ENCODE results near the gene AGPAT1.
"Not testable (repeated sequence)": the region's sequence is repeated elsewhere in the genome, so short reads cannot be mapped to it uniquely, and the experiment has no call there.

The AGPAT1 gene

GRCh38 chr6:32187725-32188380 is 12.0 kb upstream of the AGPAT1 start:
- DNase-seq (ENCODE audit: low read depth in 1 of 2, low spot score in 1 of 2), result not testable (repeated sequence)

- no peak for DNase-seq (ENCODE audit: low read depth in 1 of 2, low spot score in 1 of 2)
Observed at GRCh38 chr6:32187009-32187709, 11.3 kb upstream of the AGPAT1 start.

- not testable (repeated sequence) for DNase-seq (ENCODE audit: low read depth in 1 of 2, low spot score in 1 of 2)
Observed at GRCh38 chr6:32186151-32186840, 10.4 kb upstream of the AGPAT1 start.

- DNase-seq (ENCODE audit: low read depth in 1 of 2, low spot score in 1 of 2), result peak in 1 of 2 donors; percentile 45
Observed at GRCh38 chr6:32185681-32186131, 9.8 kb upstream of the AGPAT1 start.

- no peak for DNase-seq (ENCODE audit: low read depth in 1 of 2, low spot score in 1 of 2)
Observed at GRCh38 chr6:32184084-32184640, 8.3 kb upstream of the AGPAT1 start, which contains the start of gene AGER. TSS of gene AGER (minus strand) at chr6:32184253. CDS start at chr6:32184222, 31 bp downstream.

GRCh38 chr6:32183483-32184083 is 7.7 kb upstream of the AGPAT1 start:
- DNase-seq (ENCODE audit: low read depth in 1 of 2, low spot score in 1 of 2), result no peak

GRCh38 chr6:32183030-32183429 is 7.1 kb upstream of the AGPAT1 start:
- no peak for DNase-seq (ENCODE audit: low read depth in 1 of 2, low spot score in 1 of 2)

- no peak for DNase-seq (ENCODE audit: low read depth in 1 of 2, low spot score in 1 of 2)
Observed at GRCh38 chr6:32182555-32182981, 6.7 kb upstream of the AGPAT1 start.

- no peak for DNase-seq (ENCODE audit: low read depth in 1 of 2, low spot score in 1 of 2)
Observed at GRCh38 chr6:32181915-32182529, 6.1 kb upstream of the AGPAT1 start.

GRCh38 chr6:32181148-32181702 is 5.3 kb upstream of the AGPAT1 start:
- DNase-seq (ENCODE audit: low read depth in 1 of 2, low spot score in 1 of 2), result no peak

GRCh38 chr6:32179766-32180405 is 4.0 kb upstream of the AGPAT1 start:
- no peak for DNase-seq (ENCODE audit: low read depth in 1 of 2, low spot score in 1 of 2)

- no peak for DNase-seq (ENCODE audit: low read depth in 1 of 2, low spot score in 1 of 2)
Observed at GRCh38 chr6:32178547-32179440, 2.9 kb upstream of the AGPAT1 start.

GRCh38 chr6:32177788-32178546 is 2.1 kb upstream of the AGPAT1 start, which contains the start of gene RNF5:
TSS of gene RNF5 (plus strand) at chr6:32178405. CDS start at chr6:32178512, 107 bp downstream.
- DNase-seq (ENCODE audit: low read depth in 1 of 2, low spot score in 1 of 2), result peak; percentile 79 to 87

- no peak for DNase-seq (ENCODE audit: low read depth in 1 of 2, low spot score in 1 of 2)
Observed at GRCh38 chr6:32177183-32177787, 1.4 kb upstream of the AGPAT1 start.

GRCh38 chr6:32176476-32177182 is 745 bp upstream of the AGPAT1 start:
- no peak for DNase-seq (ENCODE audit: low read depth in 1 of 2, low spot score in 1 of 2)

GRCh38 chr6:32175322-32175710 is 568 bp downstream of the AGPAT1 start:
- no peak for DNase-seq (ENCODE audit: low read depth in 1 of 2, low spot score in 1 of 2)

GRCh38 chr6:32174416-32174815 is 1.5 kb downstream of the AGPAT1 start:
- no peak for DNase-seq (ENCODE audit: low read depth in 1 of 2, low spot score in 1 of 2)
